Measurements from ENCODE around the gene CACTIN. TPM values are rescaled to one million over a fixed set of nuclear protein-coding genes. Genes with fewer than 3 reads are reported as not detected.
A peak's percentile ranks its signal among the peaks of the same experiment; 100 is the strongest.

The CACTIN gene
- total and polyA plus RNA-seq, 2 of the 8 experiments (the other 6 are each of a cell fraction or from before 2014, with no cell fraction given): 25.8 to 29.9 TPM

DNA sequence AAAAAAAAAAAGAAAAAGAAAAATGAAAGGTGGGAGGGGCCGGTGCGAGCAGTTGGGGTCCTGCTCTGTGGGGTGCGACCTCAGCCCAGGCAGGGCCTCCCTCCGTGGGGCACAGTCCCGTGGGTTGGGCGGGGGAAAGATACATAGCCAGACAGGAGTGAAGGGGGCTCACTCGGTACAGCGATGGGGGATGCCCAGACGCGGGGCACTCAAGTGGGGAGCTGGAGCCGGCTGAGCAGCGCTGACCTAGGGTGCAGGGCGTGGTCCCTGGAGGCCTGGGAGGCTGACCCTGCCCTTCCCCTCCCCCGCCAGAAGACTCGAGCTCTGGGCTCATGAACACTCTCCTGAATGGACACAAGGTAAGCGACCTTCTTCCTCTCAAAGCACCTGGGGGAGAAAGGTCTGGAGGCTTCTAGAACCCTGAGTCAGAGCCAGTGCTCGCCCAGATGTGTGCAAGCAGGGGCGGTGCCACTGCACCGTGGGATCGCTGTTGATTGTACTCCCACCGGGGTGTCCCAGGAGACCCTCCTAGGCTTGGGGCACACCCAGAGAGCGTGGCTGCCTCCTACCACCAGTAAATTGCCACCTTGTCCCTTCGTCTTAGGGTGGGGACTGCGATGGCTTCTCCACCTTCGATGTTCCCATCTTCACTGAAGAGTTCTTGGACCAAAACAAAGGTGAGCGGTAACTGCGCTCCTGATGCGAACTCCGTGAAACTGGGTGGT lies 50.5 kb downstream of the CACTIN start:
- no peak overlapping the region for H2BK20ac ChIP-seq (ENCODE audit: low read length)
- no peak overlapping the region for H3K14ac ChIP-seq (ENCODE audit: insufficient read length)
- no peak overlapping the region for H2BK120ac ChIP-seq (replicated peaks; ENCODE audit: low read depth, low read length)
- no peaks in the 10 kb centered on the region for H3K36me3 ChIP-seq (ENCODE audit: control insufficient read depth in 2 of 4, insufficient read depth in 4 of 4, low read length in 3 of 4)
- peak overlapping the region; percentile 77 for H3K56ac ChIP-seq (replicated peaks; ENCODE audit: insufficient read length, low read depth, low read length)
- FAIRE-seq (no peak), DNase-seq (ENCODE audit: low read depth in 1 of 2, low spot score in 2 of 2) (no peak)
- peaks cover 3 to 17% (median 12%) of the 10 kb centered on the region in 4 experiments; a peak in 6 of 7 replicates for H3K4me1 ChIP-seq (replicated peaks in 1 of 4; ENCODE audit: control insufficient read depth in 3 of 4, insufficient read depth in 4 of 4, low read length in 3 of 4)
- H3K79me2 ChIP-seq (ENCODE audit: control insufficient read depth in 1 of 2, insufficient read depth in 2 of 2, low read length in 2 of 2): no peaks in the 10 kb centered on the region
- no peak overlapping the region; the same call in 1 of the 2 replicates for H2BK12ac ChIP-seq (ENCODE audit: low read depth, low read length)
- 67% methylated on average over 20 of the region's 29 CpGs; no CpG with 5 or more reads in 1 of the 2 experiments for WGBS, 2 experiments (ENCODE audit: extremely low coverage in 1 of 2, insufficient coverage in 1 of 2, insufficient read length in 1 of 2, insufficient replicate concordance in 2 of 2, low coverage in 1 of 2, low lambda C conversion rate in 2 of 2, missing lambda C conversion rate in 1 of 2)
- TF ChIP-seq ZNF274 (IDR thresholded peaks at IDR 0.05; ENCODE audit: borderline replicate concordance, extremely low read depth, low read length) (no peak), RNF2 (IDR thresholded peaks at IDR 0.05; ENCODE audit: borderline replicate concordance, low read depth, low read length, missing control alignments, poor library complexity, severe bottlenecking) (no peak), KDM1A (IDR thresholded peaks at IDR 0.05; ENCODE audit: borderline replicate concordance, low read length) (no peak)
- CTCF ChIA-PET (ENCODE audit: partially characterized antibody): interaction anchor here (0.7 to 6.6 kb wide), 17 partner anchors 9 to 204 kb away, joined by 3 to 51 read pairs (median 3); partner anchors contain the start of gene GIPC3
- peaks cover 3 to 8% of the 10 kb centered on the region in 2 experiments for H4K20me1 ChIP-seq (replicated peaks in 1 of 2; ENCODE audit: control insufficient read depth in 1 of 2, insufficient read depth in 2 of 2, low read length in 2 of 2)
- peak overlapping the region; percentile 75; the same call in 1 of the 2 replicates for H4K8ac ChIP-seq (ENCODE audit: extremely low read depth, insufficient read depth, low read length)
- peak overlapping the region; percentile 38 to 65 (median 58) for H3K4me3 ChIP-seq (ENCODE audit: extremely low read depth in 1 of 4, insufficient read depth in 2 of 4, low read depth in 3 of 4, low read length in 4 of 4)
- H4K5ac ChIP-seq (ENCODE audit: insufficient read length, low read depth, low read length): peak overlapping the region; percentile 85
- no peaks in the 10 kb centered on the region for H3K79me1 ChIP-seq (ENCODE audit: low read depth, low read length)
- POLR2A ChIA-PET (ENCODE audit: partially characterized antibody): interaction anchor here (0.7 to 1.0 kb wide), 3 partner anchors 11 to 36 kb away, joined by 3 to 7 read pairs (median 3); no protein-coding TSS in a partner anchor
- 0 out of 2 replicates have a peak overlapping the region, but pooled peaks have one; percentile 45 for H2BK5ac ChIP-seq (ENCODE audit: low read depth, low read length)
- no peak overlapping the region; the same call in 1 of the 2 replicates for H2BK15ac ChIP-seq (ENCODE audit: low read length)
- H2AFZ ChIP-seq (ENCODE audit: low read length): peak overlapping the region; percentile 79; the same call in 1 of the 2 replicates
- no peak overlapping the region for H2AK5ac ChIP-seq (ENCODE audit: low read depth, low read length)
- H3K23me2 ChIP-seq (ENCODE audit: low read depth, low read length): peaks cover 21% of the 10 kb centered on the region; the same call in 1 of the 2 replicates
- H3K27me3 ChIP-seq (replicated peaks in 1 of 4; ENCODE audit: control insufficient read depth in 3 of 4, extremely low read depth in 1 of 4, insufficient read depth in 3 of 4, low read length in 3 of 4): peaks cover 0 to 5% (median 0%) of the 10 kb centered on the region in 4 experiments; a peak in 1 of 7 replicates
- no peak overlapping the region for H3K18ac ChIP-seq (ENCODE audit: extremely low read depth, low read length)
- no peak overlapping the region for H3K23ac ChIP-seq (ENCODE audit: insufficient read length)
- peak overlapping the region in 2 of 4 experiments; percentile 31 to 38; a peak in 4 of 7 replicates for H3K9ac ChIP-seq (replicated peaks in 1 of 4; ENCODE audit: extremely low read depth in 1 of 4, low read depth in 3 of 4, low read length in 3 of 4)
- no peak overlapping the region for H3K4ac ChIP-seq (replicated peaks; ENCODE audit: insufficient read length, low read depth, low read length)
- no peak overlapping the region for H3K27ac ChIP-seq (ENCODE audit: low read depth, low read length)
- H3K4me2 ChIP-seq (ENCODE audit: insufficient read depth in 1 of 2, low read depth in 2 of 2, low read length in 2 of 2): peak overlapping the region; percentile 84 to 87
- peak overlapping the region; percentile 73 for H4K91ac ChIP-seq (replicated peaks; ENCODE audit: insufficient read length, low read length)
- no peaks in the 10 kb centered on the region for H3K9me3 ChIP-seq (ENCODE audit: insufficient read depth in 2 of 2, low read depth in 1 of 2, low read length in 1 of 2)
